GM18861 (cell line): ENCODE measurements around the gene FAM174C.
"Not testable (repeated sequence)": the region's sequence is repeated elsewhere in the genome, so short reads cannot be mapped to it uniquely, and the experiment has no call there.

Experiments used
- ATAC-seq: cut with Tn5 transposase; IDR thresholded peaks from one replicate; pipeline ENCODE4 v1.9.1; 2021; ENCODE audit not compliant: unreplicated experiment

The FAM174C gene

DNA sequence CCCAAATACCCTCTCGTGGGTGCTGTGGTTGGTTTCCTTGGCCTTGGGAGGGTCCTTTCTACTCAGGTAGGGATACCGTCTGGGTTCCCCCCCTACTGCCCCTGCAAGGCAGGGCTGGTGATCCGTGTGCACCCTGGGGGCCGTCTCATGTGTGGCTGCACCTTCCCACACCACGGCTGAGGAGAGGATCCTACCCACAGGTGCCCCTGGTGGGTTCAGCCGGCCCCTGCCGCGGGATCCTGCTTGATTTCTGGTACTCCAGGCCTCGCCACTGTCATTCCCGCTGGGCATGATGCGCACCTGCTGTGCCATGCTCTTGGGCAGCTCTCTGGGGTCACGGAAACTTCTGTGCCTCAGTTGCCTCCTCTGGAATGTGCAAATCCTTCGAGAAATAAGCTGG lies 41.1 kb downstream of the FAM174C start:
- no peak for ATAC-seq

GRCh38 chr19:1317274-1318003 lies 42.1 kb downstream of the FAM174C start:
- ATAC-seq, result no peak

DNA sequence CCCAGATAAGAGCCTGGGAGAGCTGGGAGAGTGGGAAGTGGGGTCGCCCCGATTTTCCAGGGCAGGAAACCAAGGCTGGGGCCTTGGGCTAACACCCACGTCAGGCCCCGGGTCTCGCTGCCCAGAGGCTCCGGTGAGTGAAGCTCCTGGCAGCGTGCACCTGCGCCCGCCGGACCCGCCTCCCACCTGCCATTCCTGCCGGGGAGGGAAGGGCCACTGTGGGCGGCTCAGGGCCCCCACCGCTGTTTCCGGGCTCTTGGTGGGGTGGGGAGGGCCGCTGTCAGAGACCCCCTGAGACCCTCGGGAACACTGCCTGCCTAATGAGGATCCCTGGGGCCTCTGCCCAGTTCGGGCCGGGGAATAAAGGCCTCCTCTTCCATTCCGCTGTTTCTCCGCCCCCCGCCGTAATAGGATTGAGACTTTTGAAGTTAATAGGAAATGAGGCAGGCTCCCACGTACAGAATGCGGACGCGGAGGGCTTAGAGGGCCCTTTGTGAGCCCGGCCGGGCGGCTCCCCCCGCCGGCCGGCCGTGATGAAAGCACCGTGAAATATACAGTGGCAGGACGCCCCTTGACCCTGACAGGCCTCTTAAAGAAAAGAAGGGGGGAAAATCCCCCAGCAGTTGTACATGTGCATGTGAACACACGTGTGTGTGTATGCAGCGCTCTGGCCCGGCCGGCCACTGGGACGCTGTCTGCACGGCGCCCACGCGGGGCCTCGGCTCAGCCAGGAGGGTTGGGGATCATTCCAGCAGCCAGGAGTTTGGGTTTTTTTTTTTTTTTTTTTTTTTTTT lies 43.5 kb downstream of the FAM174C start:
- no peak for ATAC-seq

- ATAC-seq, result not testable (repeated sequence)
Observed at GRCh38 chr19:1320282-1320650, 44.9 kb downstream of the FAM174C start.

GRCh38 chr19:1321539-1321938 lies 46.2 kb downstream of the FAM174C start:
- no peak for ATAC-seq

GRCh38 chr19:1322198-1322981 lies 47.1 kb downstream of the FAM174C start:
- no peak for ATAC-seq

DNA sequence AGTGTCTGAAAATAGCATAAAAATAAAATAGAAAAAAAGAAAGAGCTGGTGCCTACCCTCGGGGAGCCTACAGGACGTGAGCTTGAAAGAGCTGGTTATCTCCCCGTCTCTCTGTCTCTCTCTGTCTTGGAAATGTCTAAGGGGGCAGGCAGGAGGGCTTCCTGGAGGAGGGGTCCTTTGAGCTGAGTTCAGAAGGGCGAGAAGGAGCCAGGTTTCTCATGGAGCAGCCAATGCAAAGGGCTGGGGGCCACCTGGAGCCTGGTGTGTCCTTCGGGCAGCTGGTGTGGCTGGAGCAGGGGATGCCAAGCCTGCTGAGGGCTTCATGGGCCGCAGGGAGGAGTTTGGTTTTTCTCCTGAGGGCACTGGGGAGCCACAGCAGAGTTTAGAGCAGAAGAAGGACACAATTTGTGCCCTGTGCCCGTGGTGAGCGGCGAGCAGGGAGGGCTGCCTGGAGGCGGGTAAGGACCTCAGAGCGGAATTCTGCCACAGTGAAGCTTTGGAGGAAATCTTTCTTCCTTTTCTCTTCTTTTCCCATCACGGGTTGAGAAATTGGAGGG lies 49.0 kb downstream of the FAM174C start:
- no peak for ATAC-seq

DNA sequence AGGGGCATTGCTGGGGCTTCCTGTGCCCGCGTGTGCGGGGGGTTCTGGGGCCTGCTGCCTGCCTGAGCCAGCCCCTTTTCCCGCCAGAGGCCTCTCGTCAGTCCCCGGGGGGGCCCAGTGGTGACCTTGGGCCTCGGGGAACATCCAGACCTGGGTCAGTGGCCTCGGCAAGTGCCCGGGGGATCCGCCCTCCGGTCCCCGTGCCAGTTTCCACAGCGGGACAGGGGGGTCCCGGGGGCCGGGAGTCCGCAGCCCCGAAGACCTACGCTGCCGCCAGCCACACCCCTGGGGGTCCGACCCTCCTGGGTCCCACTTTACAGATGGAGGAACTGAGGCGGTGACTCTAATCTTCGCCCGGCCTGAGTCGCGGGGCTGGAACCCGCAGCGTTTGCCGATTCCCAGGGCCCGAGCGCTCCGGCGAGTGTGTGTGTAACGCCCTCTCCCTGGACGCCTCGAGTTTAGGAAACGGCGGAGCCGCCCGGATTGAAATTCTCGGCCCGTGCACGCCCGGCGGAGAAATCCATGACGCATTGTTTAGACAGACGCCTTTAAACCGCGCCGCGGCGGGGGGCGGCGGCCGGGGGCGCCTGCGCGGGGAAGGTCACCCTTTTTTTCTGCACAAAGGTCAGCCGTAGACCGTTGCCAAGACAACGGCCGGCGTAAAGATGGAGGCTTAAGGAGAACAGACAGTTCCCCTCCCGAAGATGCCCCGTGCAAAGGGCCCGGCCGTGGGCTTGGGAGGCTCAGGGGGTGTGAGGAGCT lies 49.7 kb downstream of the FAM174C start:
- ATAC-seq, result no peak

- no peak for ATAC-seq
Observed at GRCh38 chr19:1325568-1326294, 50.4 kb downstream of the FAM174C start.

DNA sequence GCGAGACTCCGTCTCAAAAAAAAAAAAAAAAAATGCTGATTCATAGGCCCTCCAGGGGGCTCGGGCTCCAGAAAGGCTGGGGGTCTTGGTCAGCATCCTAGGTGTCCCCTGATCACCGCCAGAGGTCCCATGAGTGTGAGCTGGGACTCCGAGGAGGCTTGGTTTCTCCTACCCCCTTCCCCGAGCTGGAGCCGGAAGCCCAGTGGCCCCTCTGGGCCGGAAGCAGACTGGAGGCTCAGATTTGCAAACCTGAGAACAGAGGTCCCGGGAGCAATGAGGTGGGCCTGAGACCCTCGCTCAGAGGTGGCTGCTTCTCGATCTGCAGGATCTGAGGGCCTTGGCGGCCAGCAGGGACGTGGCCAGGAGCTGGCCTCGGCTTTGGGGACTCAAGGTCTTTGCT lies 51.8 kb downstream of the FAM174C start:
- ATAC-seq, result no peak
